Kidney epithelial cell (primary cell): ENCODE results near the gene NUCB2. TPM values are rescaled to one million over a fixed set of nuclear protein-coding genes. Genes with fewer than 3 reads are reported as not detected.

ENCODE experiments used
- DNase-seq: peaks from one replicate; pipeline ENCODE4 v3.0.0-alpha.2; 2010; ENCODE audit warnings: low read depth
- H3K27me3 ChIP-seq: 2 replicates; pipeline ENCODE4 v1.6.0; 2011; ENCODE audit warnings: low read length; ENCODE audit not compliant: control insufficient read depth, insufficient read depth
- H3K36me3 ChIP-seq: 2 replicates; pipeline ENCODE4 v1.5.1; 2011; ENCODE audit warnings: low read length; ENCODE audit not compliant: control insufficient read depth, insufficient read depth
- H3K4me3 ChIP-seq: 2 replicates; pipeline ENCODE4 v1.5.1; 2011; ENCODE audit warnings: low read depth, mild to moderate bottlenecking, control low read depth, low read length
- total RNA-seq: library from RNA; depleted of rRNA; stranded (reverse); fragments of >200 nt; gene quantifications from 2 replicates; pipeline ENCODE4 v1.2.3, GENCODE V29; 2015
- TF ChIP-seq, protein P1 (sequence below): IDR thresholded peaks from 2 replicates; pipeline ENCODE4 v1.5.1; 2011; ENCODE audit warnings: mild to moderate bottlenecking, moderate library complexity, low read length, control low read depth, inconsistent platforms; ENCODE audit not compliant: insufficient read depth, poor library complexity, severe bottlenecking

Gene NUCB2
- total RNA-seq, 1 donor from 2014 or later = 26.1 TPM

DNA sequence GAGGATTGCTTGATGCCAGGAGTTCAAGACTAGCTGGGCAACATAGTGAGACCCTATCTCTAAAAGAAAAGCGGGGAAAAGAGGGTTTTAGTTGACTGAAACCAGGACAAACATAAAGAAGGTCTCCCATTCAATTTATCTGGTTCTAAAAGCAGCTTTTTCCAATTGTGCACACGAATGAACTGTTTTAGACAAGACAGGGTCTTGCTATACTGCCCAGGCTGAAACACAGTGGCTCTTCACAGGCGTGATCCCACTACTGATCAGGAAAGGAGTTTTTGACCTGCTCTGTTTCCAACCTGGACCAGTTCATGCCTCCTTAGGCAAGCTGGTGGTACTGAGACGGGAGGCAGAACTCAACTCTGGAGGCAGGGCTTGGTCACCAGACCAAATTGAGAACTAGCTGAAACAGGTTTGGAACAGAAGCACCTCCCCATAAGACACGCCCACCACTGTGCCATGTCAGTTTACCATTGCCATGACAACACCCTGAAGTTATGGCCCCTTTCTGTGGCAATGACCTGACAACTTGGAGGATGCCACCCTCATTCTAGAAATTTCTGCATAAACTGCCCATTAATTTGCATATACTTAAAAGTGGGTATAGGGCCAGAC, 2.8 kb upstream of the NUCB2 start:
- Histone ChIP-seq H3K4me3 (no peak overlapping the region), H3K27me3 (no peaks in the 10 kb centered on the region), H3K36me3 (no peaks in the 10 kb centered on the region)
- no peak for DNase-seq
- TF ChIP-seq, protein P1, sequence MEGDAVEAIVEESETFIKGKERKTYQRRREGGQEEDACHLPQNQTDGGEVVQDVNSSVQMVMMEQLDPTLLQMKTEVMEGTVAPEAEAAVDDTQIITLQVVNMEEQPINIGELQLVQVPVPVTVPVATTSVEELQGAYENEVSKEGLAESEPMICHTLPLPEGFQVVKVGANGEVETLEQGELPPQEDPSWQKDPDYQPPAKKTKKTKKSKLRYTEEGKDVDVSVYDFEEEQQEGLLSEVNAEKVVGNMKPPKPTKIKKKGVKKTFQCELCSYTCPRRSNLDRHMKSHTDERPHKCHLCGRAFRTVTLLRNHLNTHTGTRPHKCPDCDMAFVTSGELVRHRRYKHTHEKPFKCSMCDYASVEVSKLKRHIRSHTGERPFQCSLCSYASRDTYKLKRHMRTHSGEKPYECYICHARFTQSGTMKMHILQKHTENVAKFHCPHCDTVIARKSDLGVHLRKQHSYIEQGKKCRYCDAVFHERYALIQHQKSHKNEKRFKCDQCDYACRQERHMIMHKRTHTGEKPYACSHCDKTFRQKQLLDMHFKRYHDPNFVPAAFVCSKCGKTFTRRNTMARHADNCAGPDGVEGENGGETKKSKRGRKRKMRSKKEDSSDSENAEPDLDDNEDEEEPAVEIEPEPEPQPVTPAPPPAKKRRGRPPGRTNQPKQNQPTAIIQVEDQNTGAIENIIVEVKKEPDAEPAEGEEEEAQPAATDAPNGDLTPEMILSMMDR = no peak

DNA sequence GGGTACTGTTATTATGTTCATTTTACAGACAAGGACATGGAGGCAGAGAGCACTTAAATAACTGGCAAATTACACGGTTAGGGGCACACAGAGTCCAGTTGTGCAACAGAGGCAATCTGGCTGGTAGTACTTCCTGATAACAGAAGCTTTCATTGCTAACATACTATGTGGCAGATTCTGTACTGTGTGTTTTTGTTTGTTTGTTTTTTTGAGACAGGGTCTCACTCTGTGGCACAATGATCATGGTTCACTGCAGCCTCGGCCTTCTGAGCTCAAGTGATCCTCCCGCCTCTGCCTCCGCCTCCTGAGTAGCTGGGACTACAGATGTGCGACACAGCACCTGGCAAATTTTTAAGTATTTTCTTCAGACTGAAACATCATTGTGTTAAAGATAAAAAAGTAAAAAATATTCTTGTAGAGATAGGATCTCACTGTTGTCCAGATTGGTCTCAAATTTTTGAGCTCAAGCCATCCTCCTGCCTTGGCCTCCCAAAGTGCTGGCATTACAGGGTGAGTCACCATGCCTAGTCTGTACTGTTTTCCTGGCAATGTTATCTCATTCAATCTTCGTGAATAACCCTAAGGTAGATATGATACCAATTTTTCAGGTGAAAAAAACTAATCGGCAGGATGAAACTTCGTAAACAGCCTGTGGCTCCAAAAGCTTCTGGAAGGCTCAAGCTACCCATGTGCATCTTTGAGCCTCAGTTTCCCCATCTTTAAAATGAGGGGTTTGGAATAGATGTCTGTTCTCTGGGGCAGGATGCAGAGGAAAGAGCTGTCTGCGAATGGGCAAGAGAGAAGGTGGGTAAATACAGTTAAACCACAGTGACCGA, 921 bp upstream of the NUCB2 start:
- H3K27me3 ChIP-seq = no peaks in the 10 kb centered on the region
- DNase-seq = no peak
- H3K4me3 ChIP-seq = peak overlapping the region; percentile 95
- TF ChIP-seq, protein P1 = no peak
- no peaks in the 10 kb centered on the region for H3K36me3 ChIP-seq

DNA sequence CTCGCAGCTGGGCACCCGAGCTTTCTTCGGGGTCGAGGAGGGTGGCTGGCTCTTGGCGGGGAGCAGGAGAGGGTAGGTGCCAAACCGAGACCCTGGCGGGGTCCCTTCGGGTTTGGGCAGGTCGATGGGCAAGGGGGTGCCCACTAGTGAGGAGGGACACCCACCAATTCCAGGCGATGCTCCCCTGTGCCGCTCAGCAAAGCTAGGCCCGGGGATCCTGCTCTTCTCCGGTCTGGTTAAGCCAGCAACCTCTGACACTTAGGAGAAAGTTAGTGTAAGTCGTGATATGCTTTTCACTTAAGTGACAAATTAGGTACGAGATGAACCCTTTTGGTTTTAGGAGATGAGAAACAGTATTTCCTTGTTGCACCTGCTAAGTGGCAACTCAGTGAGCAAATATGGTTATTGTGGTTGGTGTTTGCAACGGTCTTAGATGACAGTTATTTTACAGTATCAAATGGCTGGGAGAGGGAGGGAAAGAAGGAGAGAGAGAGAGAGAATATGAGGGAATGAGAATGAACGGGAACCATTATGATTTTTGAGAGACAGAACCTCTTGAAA, 565 bp downstream of the NUCB2 start:
- no peaks in the 10 kb centered on the region for H3K27me3 ChIP-seq
- TF ChIP-seq, protein P1 = no peak
- H3K4me3 ChIP-seq = peak overlapping the region; percentile 95
- no peaks in the 10 kb centered on the region for H3K36me3 ChIP-seq
- no peak for DNase-seq

DNA sequence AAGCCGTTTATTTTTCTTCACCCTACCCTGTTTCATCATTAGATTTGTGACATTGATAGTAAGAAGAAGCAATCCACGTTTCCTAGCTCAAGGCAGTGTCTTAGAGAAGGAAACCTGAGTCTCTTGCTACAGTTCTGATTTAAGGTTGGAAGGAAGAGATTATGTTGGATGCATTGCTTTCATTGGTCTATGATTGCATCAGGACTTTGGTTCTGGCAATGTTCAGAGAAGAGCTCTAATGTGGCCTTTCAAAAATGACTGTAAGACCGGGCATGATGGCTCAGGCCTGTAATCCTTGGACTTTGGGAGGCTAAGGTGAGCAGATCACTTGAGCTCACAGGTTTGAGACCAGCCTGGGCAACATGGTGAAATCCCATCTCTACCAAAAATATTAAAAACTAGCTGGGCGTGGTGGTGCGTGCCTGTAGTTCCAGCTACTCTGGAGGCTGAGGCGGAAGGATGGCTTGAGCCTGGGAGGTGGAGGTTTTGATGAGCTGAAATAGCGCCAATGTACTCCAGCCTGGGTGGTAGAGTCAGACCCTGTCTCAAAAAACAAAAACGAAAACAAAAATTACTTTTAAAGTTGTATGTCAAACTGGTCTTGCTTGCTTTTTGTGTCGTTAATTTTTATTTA, 4.1 kb downstream of the NUCB2 start:
- no peaks in the 10 kb centered on the region for H3K27me3 ChIP-seq
- DNase-seq = no peak
- no peak overlapping the region for H3K4me3 ChIP-seq
- TF ChIP-seq, protein P1 = no peak
- no peaks in the 10 kb centered on the region for H3K36me3 ChIP-seq

DNA sequence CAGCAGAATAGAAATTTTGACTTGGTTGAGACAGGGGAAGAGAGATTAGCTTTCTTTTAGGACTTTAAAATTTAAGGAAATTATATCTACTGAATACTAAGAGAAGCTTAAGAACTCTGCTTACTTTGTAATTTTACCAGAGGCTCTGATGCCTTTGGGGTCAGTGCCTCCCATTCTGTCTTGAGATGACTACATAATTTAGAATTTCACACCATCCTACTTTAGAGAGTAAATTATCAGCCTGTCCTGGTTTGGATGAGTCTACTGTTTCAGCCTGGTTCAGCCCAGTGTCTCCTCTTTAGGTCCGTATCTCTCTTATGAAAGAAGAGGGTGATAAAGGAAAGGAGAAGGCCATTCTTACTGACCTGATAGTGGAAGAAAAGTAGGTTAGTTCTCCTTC, 9.8 kb downstream of the NUCB2 start:
- Histone ChIP-seq H3K4me3 (no peak overlapping the region), H3K27me3 (no peaks in the 10 kb centered on the region), H3K36me3 (no peaks in the 10 kb centered on the region)
- DNase-seq = no peak
- TF ChIP-seq, protein P1 = no peak
